ENCODE data around the gene GSTT4. TPM values are rescaled to one million over a fixed set of nuclear protein-coding genes. Genes with fewer than 3 reads are reported as not detected.
"Not testable (repeated sequence)": the region's sequence is repeated elsewhere in the genome, so short reads cannot be mapped to it uniquely, and the experiment has no call there.

GSTT4 gene
- total and polyA plus RNA-seq, 9 of the 15 experiments (the other 6 are each of a cell fraction or from before 2014, with no cell fraction given) = not detected

DNA sequence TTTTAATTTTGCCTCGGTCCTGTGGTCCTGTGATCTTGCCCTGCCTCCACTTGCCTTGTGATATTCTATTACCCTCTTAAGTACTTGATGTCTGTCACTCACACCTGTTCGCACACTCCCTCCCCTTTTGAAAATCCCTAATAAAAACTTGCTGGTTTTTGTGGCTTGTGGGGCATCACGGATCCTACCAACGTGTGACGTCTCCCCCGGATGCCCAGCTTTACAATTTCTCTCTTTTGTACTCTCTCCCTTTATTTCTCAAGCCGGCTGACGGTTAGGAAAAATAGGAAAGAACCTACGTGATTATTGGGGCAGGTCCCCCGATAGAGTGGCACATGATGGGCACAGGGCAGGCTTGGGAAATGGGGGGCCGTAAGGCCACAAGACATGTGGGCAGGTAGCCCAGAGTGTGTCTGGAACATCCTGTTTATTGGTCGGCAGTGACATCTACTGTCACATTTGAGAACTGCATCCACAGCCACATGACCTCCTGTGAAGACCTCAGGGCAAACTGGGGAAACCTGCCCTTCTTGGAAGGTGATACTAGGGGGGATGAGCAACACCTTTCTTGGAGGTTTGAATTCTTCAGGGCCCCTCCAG, 48.9 kb downstream of the GSTT4 start:
- CTCF ChIA-PET (ENCODE audit: low intra/inter-chr PET ratio) = interaction anchor here (1.2 kb wide), 1 partner anchor 218 kb away, joined by 4 read pairs; no protein-coding TSS in a partner anchor
- H3K4me1 ChIP-seq (replicated peaks in 1 of 2; ENCODE audit: control insufficient read depth in 2 of 2, insufficient read depth in 2 of 2, low read length in 2 of 2); H3K27ac ChIP-seq (ENCODE audit: extremely low read depth, low read depth, low read length); H3K4me3 ChIP-seq; H3K79me2 ChIP-seq (ENCODE audit: control insufficient read depth, insufficient read depth, low read length); BruUV-seq (replicated peaks); H3K9me3 ChIP-seq (replicated peaks; ENCODE audit: control insufficient read depth, insufficient read depth, low read depth, low read length); H3K4me2 ChIP-seq (ENCODE audit: insufficient read depth, low read length); H3K9me1 ChIP-seq (ENCODE audit: control insufficient read depth, insufficient read depth, low read length); H4K20me1 ChIP-seq (replicated peaks; ENCODE audit: control insufficient read depth, insufficient read depth, low read length); H2AFZ ChIP-seq (ENCODE audit: low read depth, low read length); H3K36me3 ChIP-seq (ENCODE audit: control insufficient read depth, insufficient read depth, low read length); H3K27me3 ChIP-seq (ENCODE audit: control insufficient read depth in 2 of 2, insufficient read depth in 2 of 2, low read length in 2 of 2); POLR2A ChIA-PET; H3K9ac ChIP-seq (ENCODE audit: insufficient read depth in 1 of 2, low read depth in 2 of 2, low read length in 2 of 2); TF ChIP-seq REST (CRISPR knock-in tag; IDR thresholded peaks at IDR 0.05; ENCODE audit: low read depth): not testable (repeated sequence)
- ATAC-seq (peak; percentile 94), FAIRE-seq (peak; percentile 97), DNase-seq (ENCODE audit: extremely low read depth in 1 of 4, low spot score in 3 of 4) (peak; percentile 39 to 80 (median 43))
- 5% methylated on average over 7 of the region's 12 CpGs for WGBS (ENCODE audit: insufficient coverage, low coverage, missing lambda C conversion rate)
- in situ Hi-C loops (cut with MboI) = loop anchor here (10.0 to 25.0 kb wide), 2 partner anchors 218 to 556 kb away; no protein-coding TSS in a partner anchor
- intact Hi-C loops (cut with micrococcal nuclease) = loop anchor here (10.0 kb wide), 1 partner anchor 228 kb away; the partner anchor contains the start of gene SUSD2
- TF ChIP-seq SMC3 (conservative IDR thresholded peaks at IDR 0.05; ENCODE audit: insufficient read depth, low read depth, low read length) = peak; percentile 78
- peak; percentile 48; the same call in 1 of the 2 replicates for TF ChIP-seq DEAF1 (CRISPR knock-in tag; IDR thresholded peaks at IDR 0.05)
- TF ChIP-seq NFIC (IDR thresholded peaks at IDR 0.05) = peak; percentile 61
- peak; percentile 64 for TF ChIP-seq REST (IDR thresholded peaks at IDR 0.05; ENCODE audit: borderline replicate concordance)
- peak; percentile 65 to 85 for TF ChIP-seq RAD21 (CRISPR knock-in tag; conservative IDR thresholded peaks at IDR 0.05 in 1 of 2, IDR thresholded peaks at IDR 0.05 in 1 of 2)
- TF ChIP-seq, protein P1, sequence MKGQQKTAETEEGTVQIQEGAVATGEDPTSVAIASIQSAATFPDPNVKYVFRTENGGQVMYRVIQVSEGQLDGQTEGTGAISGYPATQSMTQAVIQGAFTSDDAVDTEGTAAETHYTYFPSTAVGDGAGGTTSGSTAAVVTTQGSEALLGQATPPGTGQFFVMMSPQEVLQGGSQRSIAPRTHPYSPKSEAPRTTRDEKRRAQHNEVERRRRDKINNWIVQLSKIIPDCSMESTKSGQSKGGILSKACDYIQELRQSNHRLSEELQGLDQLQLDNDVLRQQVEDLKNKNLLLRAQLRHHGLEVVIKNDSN (CRISPR knock-in tag; IDR thresholded peaks at IDR 0.05) = peak; percentile 57; the same call in 1 of the 2 replicates
- TF ChIP-seq, protein P2, sequence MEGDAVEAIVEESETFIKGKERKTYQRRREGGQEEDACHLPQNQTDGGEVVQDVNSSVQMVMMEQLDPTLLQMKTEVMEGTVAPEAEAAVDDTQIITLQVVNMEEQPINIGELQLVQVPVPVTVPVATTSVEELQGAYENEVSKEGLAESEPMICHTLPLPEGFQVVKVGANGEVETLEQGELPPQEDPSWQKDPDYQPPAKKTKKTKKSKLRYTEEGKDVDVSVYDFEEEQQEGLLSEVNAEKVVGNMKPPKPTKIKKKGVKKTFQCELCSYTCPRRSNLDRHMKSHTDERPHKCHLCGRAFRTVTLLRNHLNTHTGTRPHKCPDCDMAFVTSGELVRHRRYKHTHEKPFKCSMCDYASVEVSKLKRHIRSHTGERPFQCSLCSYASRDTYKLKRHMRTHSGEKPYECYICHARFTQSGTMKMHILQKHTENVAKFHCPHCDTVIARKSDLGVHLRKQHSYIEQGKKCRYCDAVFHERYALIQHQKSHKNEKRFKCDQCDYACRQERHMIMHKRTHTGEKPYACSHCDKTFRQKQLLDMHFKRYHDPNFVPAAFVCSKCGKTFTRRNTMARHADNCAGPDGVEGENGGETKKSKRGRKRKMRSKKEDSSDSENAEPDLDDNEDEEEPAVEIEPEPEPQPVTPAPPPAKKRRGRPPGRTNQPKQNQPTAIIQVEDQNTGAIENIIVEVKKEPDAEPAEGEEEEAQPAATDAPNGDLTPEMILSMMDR (IDR thresholded peaks at IDR 0.05 in 2 of 3, conservative IDR thresholded peaks at IDR 0.05 in 1 of 3; ENCODE audit: insufficient read depth in 2 of 3, low read depth in 1 of 3, low read length in 3 of 3) = peak; percentile 64 to 74 (median 68)

All from K562 (cell line).